Caco-2 (cell line): ENCODE data around the gene C3orf52. TPM values are rescaled to one million over a fixed set of nuclear protein-coding genes. Genes with fewer than 3 reads are reported as not detected.

Experiments used
- BruUV-seq: library from RNA; stranded (reverse); fragments of 400-500 nt; replicated peaks from 2 replicates; lab custom pipeline; 2021; lab: Mats Ljungman, UMichigan
- CTCF ChIA-PET: fragments of 300-600 bp; sonication (Branson Sonifier 250); formaldehyde crosslinking; loops from one replicate; lab custom pipeline; 2022; ENCODE audit warnings: antibody characterized with exemption; lab: Charles Lee
- POLR2A ChIA-PET: fragments of 300-600 bp; sonication (Branson Sonifier 250); formaldehyde crosslinking; loops from one replicate; lab custom pipeline; 2022; ENCODE audit warnings: antibody characterized with exemption; lab: Charles Lee
- DNase-seq, 2 experiments: peaks; one replicate each; pipeline versions ENCODE4 v3.0.0 to v3.0.0-alpha.2; 2020 to 2022
- H3K27me3 ChIP-seq: replicated peaks from 2 replicates; pipeline ENCODE4 v1.6.0; 2011; ENCODE audit warnings: low read length; ENCODE audit not compliant: control insufficient read depth, insufficient read depth
- H3K36me3 ChIP-seq: 2 replicates; pipeline ENCODE4 v1.5.1; 2011; ENCODE audit warnings: low read length; ENCODE audit not compliant: control insufficient read depth, insufficient read depth
- H3K4me1 ChIP-seq: fragments of 250-450 bp; sonication (Bioruptor Pico); 2 replicates; pipeline ENCODE4 v1.5.1; 2020; ENCODE audit warnings: mild to moderate bottlenecking
- H3K4me3 ChIP-seq: 2 replicates; pipeline ENCODE4 v1.5.1; 2011; ENCODE audit warnings: low read depth, mild to moderate bottlenecking, control low read depth, low read length
- H3K9me3 ChIP-seq: fragments of 250-450 bp; sonication (Bioruptor Pico); 2 replicates; pipeline ENCODE4 v1.5.1; 2020; ENCODE audit warnings: mild to moderate bottlenecking, moderate library complexity
- H3K27ac Mint-ChIP-seq: one replicate; pipeline ENCODE4 v1.8.0; 2022; ENCODE audit warnings: mixed read lengths; ENCODE audit not compliant: unreplicated experiment
- H3K27me3 Mint-ChIP-seq: one replicate; pipeline ENCODE4 v1.8.0; 2022; ENCODE audit warnings: mixed read lengths; ENCODE audit not compliant: insufficient read depth, unreplicated experiment
- H3K36me3 Mint-ChIP-seq: one replicate; pipeline ENCODE4 v1.8.0; 2022; ENCODE audit warnings: mild to moderate bottlenecking, mixed read lengths; ENCODE audit not compliant: insufficient read depth, unreplicated experiment
- H3K4me1 Mint-ChIP-seq: one replicate; pipeline ENCODE4 v1.8.0; 2022; ENCODE audit warnings: low read depth, mixed read lengths; ENCODE audit not compliant: unreplicated experiment
- H3K4me3 Mint-ChIP-seq: one replicate; pipeline ENCODE4 v1.8.0; 2022; ENCODE audit warnings: mild to moderate bottlenecking, moderate library complexity, mixed read lengths; ENCODE audit not compliant: unreplicated experiment
- H3K9me3 Mint-ChIP-seq: one replicate; pipeline ENCODE4 v1.8.0; 2022; ENCODE audit warnings: mixed read lengths; ENCODE audit not compliant: unreplicated experiment
- intact Hi-C: fragments of 100-400 bp; cut with micrococcal nuclease; formaldehyde crosslinking; loops from one replicate; pipeline ENCODE4 v1.10.0; 2022; ENCODE audit not compliant: unreplicated experiment
- total RNA-seq: library from RNA; stranded (reverse); gene quantifications from 2 replicates; pipeline ENCODE4 v1.2.3, GENCODE V29; 2022
- TF ChIP-seq, protein P1 (sequence below), 2 experiments: fragments of 200-600 bp in 1 of 2; IDR thresholded peaks; 1 replicate in 1 of 2; 2 replicates in 1 of 2; pipeline versions ENCODE4 v1.5.1 to v1.8.0; 2011 to 2022; ENCODE audit warnings: antibody characterized with exemption in 1 of 2, control low read depth in 1 of 2, inconsistent platforms in 1 of 2, low read depth in 1 of 2, low read length in 1 of 2, mild to moderate bottlenecking in 1 of 2, moderate library complexity in 1 of 2; ENCODE audit not compliant: insufficient read depth in 1 of 2, severe bottlenecking in 1 of 2, unreplicated experiment in 1 of 2

C3orf52 gene
- total RNA-seq, 1 experiment from 2014 or later = 64.5 TPM

DNA sequence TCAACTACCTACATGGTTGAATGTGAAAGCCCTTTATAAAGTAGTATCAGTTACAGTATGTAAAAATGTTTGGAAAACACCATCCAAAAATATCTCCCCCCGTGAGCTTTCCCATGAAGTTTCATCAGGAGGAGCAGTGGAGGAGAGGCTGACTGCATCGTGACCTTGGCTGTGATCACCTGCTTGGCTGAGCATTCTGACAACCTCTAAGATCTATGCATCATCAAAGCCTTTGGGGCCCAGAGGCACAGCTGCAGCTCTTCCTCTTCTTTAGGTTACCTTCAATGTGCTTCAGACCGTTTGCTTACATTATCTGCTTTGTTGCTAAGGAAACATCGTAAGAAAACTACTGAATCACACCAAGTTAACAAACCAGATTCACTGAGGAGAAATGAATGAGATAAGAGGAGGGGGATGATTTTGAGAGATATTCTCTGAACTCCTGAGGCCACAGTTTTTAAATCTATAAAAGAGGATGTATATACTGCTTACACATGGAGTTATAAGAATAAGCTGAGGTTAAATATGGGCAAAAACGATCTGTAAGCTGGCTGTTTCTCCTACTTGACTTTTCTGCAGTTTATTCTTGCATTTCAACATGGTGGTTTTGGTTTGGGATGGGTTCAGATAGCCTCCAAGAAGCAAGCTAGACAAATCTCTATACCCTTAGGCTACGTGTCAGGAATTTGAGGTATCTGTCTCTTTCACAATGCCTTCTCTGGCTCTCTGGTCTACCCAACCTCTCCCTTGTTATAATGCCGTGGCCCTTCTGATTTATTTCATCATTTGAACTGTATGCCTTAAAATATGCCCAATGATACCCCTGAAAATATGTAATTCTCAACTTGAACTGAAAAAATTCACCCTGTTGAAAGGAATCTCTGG, 42.9 kb downstream of the C3orf52 start:
- no peaks in the 10 kb centered on the region for H3K9me3 ChIP-seq
- 0 out of 2 replicates have a peak, but pooled peaks cover 2% of the 10 kb centered on the region for H3K36me3 ChIP-seq
- Mint-ChIP-seq H3K4me1 (peaks cover 29% of the 10 kb centered on the region), H3K27ac (peak overlapping the region; percentile 72), H3K9me3 (no peaks in the 10 kb centered on the region), H3K36me3 (peaks cover 30% of the 10 kb centered on the region), H3K27me3 (no peaks in the 10 kb centered on the region), H3K4me3 (peak overlapping the region; percentile 10)
- peak; percentile 49 to 68 for DNase-seq
- intact Hi-C loops = no loop called here
- H3K27me3 ChIP-seq = no peaks in the 10 kb centered on the region
- TF ChIP-seq, protein P1, sequence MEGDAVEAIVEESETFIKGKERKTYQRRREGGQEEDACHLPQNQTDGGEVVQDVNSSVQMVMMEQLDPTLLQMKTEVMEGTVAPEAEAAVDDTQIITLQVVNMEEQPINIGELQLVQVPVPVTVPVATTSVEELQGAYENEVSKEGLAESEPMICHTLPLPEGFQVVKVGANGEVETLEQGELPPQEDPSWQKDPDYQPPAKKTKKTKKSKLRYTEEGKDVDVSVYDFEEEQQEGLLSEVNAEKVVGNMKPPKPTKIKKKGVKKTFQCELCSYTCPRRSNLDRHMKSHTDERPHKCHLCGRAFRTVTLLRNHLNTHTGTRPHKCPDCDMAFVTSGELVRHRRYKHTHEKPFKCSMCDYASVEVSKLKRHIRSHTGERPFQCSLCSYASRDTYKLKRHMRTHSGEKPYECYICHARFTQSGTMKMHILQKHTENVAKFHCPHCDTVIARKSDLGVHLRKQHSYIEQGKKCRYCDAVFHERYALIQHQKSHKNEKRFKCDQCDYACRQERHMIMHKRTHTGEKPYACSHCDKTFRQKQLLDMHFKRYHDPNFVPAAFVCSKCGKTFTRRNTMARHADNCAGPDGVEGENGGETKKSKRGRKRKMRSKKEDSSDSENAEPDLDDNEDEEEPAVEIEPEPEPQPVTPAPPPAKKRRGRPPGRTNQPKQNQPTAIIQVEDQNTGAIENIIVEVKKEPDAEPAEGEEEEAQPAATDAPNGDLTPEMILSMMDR (IDR thresholded peaks at IDR 0.05; ENCODE audit: insufficient read depth in 1 of 2, low read depth in 1 of 2, low read length in 1 of 2, severe bottlenecking in 1 of 2, unreplicated experiment in 1 of 2) = no peak
- no TSS peak for BruUV-seq
- ChIA-PET CTCF (interaction anchor here (0.8 to 1.4 kb wide), 2 partner anchors 8 to 17 kb away, joined by 5 to 6 read pairs; no protein-coding TSS in a partner anchor), POLR2A (interaction anchor here (1.0 kb wide), 1 partner anchor 18 kb away, joined by 3 read pairs; no protein-coding TSS in a partner anchor)
- H3K4me3 ChIP-seq = no peak overlapping the region
- H3K4me1 ChIP-seq = peaks cover 44% of the 10 kb centered on the region

DNA sequence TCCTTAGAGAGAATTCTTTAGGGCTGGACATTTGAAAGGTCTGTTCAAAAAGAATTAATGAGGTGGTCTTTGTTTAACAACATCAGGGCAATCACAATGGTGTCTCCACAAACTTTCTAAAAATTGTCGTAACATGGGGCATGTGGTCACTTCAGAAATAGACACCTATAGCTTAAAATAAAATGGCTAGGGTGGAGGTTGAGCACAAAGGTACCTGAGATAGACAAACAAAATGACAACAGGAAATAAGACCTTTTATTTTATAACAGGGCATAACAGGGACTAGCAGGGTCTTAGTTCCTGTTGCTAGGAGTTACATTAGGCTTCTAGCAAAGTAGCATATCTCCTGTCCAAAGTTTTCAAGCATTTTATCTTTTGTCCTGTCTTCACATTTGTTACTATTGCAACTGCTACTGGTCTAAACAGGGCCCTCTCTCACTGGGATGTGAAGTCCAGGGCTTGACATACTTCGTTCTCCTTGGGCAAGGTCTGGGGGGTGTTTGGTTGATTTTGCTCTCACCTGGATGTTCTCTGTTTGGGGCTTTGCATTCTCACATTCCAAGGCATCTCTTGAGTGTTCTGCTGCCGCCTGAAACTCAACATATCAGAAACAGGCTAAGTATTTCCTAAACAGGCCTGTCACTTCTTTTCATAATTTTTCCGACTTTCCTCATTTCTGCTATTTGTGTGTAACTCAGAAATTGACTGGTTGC, 43.9 kb downstream of the C3orf52 start:
- H3K36me3 ChIP-seq = 0 out of 2 replicates have a peak, but pooled peaks cover 2% of the 10 kb centered on the region
- Mint-ChIP-seq H3K4me3 (no peak overlapping the region), H3K4me1 (peaks cover 26% of the 10 kb centered on the region), H3K36me3 (peaks cover 32% of the 10 kb centered on the region), H3K27ac (peak overlapping the region; percentile 72), H3K9me3 (no peaks in the 10 kb centered on the region), H3K27me3 (no peaks in the 10 kb centered on the region)
- no TSS peak for BruUV-seq
- no peak for DNase-seq
- CTCF ChIA-PET = interaction anchor here (1.4 kb wide), 1 partner anchor 18 kb away, joined by 5 read pairs; no protein-coding TSS in a partner anchor
- H3K4me1 ChIP-seq = peaks cover 44% of the 10 kb centered on the region
- TF ChIP-seq, protein P1 (IDR thresholded peaks at IDR 0.05; ENCODE audit: insufficient read depth in 1 of 2, low read depth in 1 of 2, low read length in 1 of 2, severe bottlenecking in 1 of 2, unreplicated experiment in 1 of 2) = no peak
- H3K27me3 ChIP-seq = no peaks in the 10 kb centered on the region
- H3K9me3 ChIP-seq = no peaks in the 10 kb centered on the region
- intact Hi-C loops = no loop called here
- no peak overlapping the region for H3K4me3 ChIP-seq
- POLR2A ChIA-PET = no interaction called here

DNA sequence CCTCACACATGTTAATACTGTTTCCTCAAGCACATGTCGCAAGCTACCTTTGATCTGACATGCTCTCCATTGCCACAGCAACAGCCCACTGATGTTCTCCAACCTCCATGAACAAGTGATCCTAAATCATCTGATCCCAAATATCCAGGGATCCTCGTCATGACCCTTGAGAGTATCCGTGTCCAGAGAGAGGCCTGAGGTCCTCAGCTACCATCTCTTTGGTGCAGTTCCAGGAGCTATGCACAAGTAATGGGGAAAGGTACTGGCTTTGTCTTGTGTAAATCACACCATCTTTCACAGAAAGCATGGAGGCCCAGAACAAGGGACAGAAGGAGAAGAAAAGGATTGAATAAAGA, 44.4 kb downstream of the C3orf52 start:
- Mint-ChIP-seq H3K4me3 (no peak overlapping the region), H3K27ac (peak overlapping the region; percentile 72), H3K9me3 (no peaks in the 10 kb centered on the region), H3K36me3 (peaks cover 27% of the 10 kb centered on the region), H3K27me3 (no peaks in the 10 kb centered on the region), H3K4me1 (peaks cover 20% of the 10 kb centered on the region)
- Histone ChIP-seq H3K9me3 (no peaks in the 10 kb centered on the region), H3K4me1 (peaks cover 42% of the 10 kb centered on the region), H3K27me3 (no peaks in the 10 kb centered on the region), H3K36me3 (0 out of 2 replicates have a peak, but pooled peaks cover 2% of the 10 kb centered on the region), H3K4me3 (no peak overlapping the region)
- intact Hi-C loops = no loop called here
- DNase-seq = no peak
- TF ChIP-seq, protein P1 (IDR thresholded peaks at IDR 0.05; ENCODE audit: insufficient read depth in 1 of 2, low read depth in 1 of 2, low read length in 1 of 2, severe bottlenecking in 1 of 2, unreplicated experiment in 1 of 2) = no peak
- ChIA-PET POLR2A (no interaction called here), CTCF (no interaction called here)
- no TSS peak for BruUV-seq
